HG03045 (cell line): ENCODE data around the gene TIMP2.
"Not testable (repeated sequence)": the region's sequence is repeated elsewhere in the genome, so short reads cannot be mapped to it uniquely, and the experiment has no call there.

Experiments
- ATAC-seq: cut with Tn5 transposase; IDR thresholded peaks from one replicate; pipeline ENCODE4 v1.9.1; 2021; ENCODE audit warnings: mild to moderate bottlenecking, moderate library complexity; ENCODE audit not compliant: unreplicated experiment

The TIMP2 gene

DNA sequence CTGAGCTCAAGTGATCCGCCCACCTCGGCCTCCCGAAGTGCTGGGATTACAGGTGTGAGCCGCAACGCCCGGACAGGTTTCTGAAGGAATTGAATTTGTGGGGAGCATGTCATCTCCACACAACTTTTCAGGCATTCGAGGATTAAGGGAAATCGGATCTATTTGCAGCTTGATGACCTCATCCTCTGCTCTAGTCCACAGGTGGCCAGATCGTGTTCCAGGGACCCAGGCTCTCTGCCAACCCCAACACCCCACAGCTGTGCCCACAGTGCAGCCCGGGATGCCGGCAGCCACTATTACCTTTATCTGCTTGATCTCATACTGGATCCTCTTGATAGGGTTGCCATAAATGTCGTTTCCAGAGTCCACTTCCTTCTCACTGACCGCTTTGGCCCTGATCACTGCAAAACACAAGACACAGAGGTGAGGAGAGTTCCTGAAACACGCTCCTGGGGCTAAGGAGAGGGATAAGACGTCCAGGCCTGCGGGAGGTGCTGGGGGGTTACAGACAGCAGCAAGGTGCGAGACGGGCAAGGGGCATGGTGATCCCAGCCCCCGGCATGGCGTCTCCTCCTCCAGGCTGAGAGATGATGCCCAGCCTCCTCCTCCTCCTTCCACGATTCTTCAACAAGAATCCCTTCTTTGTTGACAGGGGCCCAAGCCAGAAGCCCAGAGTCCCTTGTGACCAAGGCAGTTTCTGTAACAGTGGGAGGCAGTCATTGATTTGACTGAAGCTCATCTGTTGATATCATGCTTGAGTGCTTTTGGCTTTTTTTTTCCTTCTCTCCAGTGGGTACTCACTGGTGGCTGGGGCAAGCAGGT, 51.5 kb downstream of the TIMP2 start:
- no peak for ATAC-seq

DNA sequence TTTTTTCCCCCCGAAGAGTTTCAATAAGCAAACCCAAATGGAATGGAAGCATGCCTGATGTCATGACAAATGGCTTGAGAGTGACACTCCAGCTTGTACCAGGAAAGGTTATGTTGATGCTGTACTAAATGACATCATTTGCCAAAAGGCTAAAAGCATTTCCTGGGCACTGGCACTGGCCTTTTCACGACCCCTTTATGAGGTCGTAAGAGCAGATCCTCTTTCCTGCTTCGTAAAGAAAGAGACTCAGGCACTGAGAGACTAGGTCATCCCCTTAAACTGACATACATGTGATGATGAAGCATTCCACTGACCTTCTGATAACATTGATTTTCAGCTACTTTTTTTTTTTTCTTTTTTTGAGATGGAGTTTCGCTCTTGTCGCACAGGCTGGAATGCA, 52.7 kb downstream of the TIMP2 start:
- no peak for ATAC-seq

DNA sequence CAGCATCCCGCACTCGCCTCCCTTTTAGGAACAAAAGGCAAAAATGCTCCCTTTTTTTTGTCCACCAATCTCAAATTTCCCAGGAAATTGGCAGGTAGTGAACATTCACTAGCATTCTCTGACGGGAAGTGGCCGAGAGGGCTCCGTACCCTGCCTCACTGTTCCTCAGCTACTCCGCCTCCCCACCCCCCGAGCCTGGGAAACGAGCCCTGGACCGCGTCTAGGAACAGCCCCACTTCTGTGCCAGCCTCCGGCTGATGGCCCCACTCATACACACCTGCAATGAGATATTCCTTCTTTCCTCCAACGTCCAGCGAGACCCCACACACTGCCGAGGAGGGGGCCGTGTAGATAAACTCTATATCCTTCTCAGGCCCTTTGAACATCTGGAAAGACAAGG, 54.6 kb downstream of the TIMP2 start:
- ATAC-seq: no peak

DNA sequence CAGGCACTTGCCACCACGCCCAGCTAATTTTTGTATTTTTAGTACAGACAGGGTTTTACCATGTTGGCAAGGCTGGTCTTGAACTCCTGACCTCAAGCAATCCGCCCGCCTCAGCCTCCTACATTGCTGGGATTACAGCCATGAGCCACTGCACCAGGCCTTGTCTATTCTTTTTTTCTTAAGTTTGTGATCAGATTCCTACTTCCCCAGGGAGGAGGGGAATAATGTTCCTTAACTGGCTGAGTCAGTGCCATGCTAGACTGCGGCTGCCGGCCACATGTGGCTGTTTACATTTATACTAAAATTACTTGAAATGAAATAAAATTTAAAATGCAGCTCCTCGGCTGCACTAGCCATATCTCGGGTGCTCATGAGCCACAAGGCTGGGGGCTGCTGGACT, 56.8 kb downstream of the TIMP2 start:
- no peak for ATAC-seq

DNA sequence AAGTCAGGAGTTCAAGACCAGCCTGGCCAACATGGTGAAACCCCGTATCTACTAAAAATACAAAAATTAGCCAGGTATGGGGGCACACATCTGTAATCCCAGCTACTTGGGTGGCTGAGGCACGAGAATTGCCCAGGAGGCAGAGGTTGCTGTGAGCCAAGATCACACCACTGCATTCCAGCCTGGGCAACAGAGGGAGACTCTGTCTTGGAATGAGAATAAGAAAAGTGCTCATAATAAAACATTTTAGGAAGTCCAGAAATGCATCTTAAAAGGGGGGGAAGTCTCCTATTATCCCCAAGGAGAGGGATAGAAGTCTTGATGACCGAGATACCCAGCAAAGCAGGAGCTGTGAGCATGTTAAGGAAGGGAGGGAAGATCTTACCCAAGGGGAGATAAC, 58.1 kb downstream of the TIMP2 start:
- ATAC-seq: not testable (repeated sequence)

DNA sequence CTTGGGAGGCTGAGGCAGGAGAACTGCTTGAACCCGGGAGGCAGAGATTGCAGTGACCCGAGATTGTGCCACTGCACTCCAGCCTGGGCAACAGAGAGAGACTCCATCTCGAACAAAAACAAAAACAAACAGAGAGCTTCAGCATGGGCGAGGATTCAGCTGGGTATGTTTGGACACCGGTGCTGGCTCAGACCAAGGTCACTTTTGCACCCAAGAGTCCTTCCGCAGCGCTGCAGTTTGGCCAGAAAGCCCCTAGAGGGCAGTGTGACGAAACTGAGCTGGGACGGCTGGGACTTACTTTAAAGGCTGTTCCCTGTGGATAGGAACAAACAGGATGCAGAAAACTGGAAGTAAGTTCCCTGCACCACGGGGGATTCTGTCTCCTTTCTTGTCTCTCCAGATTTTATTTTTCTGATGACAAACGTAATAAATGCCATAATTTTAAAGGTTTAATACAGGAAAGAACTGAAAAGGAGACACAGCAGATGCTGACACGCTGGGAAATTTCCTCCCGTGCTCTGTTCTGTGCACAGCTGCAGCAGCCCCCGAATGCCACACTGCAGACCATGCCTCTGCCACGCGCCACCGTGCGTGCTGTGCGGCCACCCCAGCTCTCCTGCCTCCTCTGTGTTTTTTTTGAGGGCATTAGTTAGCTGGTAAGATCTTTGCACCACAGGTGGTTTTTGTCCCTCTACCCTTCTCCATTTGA, 59.4 kb downstream of the TIMP2 start:
- ATAC-seq: no peak

DNA sequence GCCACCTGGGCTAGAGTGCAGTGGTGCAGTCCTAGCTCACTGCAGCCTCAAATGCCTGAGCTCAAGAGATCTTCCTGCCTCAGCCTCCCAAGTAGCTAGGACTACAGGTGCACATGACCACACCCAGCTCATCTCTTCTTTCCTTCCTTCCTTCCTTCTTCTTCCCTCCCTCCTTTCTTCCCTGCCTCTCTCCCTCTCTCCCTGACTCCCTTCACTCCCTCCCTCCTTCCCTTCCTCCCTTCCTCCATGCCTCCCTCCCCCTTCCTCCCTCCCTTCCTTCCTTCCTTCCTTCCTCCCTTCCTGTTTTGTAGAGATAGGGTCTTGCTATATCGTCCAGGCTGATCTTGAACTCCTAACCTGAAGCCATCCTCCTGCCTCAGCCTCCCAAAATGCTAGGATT, 61.1 kb downstream of the TIMP2 start:
- ATAC-seq: no peak

DNA sequence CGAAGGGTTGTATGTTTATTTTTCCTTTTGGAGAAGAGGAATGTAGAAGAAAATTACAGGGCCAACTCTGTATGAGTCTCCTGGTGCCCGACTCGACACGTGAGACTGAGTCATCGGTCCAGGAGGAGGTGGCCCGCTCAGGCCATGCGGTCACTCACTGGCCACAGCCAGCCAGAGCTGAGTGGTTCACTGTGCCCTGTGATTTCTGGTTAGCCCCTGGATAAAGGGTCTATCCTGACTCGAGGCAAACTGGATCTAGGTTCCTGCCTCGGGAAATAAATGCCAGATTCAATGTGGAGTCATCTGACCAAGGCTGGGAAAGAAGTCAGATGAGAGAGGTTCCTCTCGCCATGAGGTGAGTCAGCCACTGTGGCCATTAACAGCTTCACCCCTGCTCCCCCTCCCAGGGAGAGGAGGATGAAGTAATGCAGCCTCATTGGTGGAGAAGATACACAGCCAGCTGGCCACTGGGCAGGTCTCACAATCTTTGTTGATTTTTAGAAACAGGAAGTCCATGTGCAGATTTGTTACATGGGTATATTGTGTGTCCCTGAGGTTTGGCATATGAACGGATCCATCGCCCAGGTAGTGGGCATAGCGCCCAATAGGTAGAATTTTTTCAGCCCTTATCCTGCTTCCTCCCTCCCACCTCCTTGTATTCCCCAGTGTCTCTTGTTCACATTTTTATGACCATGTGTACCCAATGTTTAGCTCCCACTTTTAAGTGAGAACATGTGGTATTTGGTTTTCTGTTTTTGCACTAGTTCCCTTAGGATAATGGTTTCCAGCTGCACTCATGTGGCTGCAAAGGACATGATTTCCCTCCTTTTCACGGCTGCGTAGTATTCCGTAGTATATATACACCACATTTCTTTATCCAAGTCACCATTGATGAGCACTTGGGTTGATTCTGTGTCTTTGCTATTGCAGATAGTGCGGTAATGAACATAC, 62.8 kb downstream of the TIMP2 start:
- ATAC-seq: no peak

DNA sequence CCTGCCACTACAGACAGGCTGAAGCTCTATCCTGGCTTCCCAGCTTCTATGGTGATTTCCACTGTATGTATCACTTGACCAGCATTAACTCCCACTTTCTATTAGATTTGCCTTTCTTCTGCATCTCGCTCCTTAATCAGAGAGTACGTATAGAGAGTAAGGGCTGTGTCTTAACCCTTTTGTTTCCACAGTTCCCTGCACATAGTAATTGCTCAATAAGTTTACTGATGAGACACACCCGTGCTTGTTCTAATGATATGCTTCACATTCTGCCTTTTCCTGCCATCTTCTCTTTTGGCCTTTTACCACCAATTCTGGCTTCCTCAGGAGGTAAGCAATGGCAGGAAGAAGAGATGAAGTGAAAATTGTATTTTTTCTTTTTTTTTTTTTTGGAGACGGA, 64.0 kb downstream of the TIMP2 start:
- ATAC-seq: no peak

DNA sequence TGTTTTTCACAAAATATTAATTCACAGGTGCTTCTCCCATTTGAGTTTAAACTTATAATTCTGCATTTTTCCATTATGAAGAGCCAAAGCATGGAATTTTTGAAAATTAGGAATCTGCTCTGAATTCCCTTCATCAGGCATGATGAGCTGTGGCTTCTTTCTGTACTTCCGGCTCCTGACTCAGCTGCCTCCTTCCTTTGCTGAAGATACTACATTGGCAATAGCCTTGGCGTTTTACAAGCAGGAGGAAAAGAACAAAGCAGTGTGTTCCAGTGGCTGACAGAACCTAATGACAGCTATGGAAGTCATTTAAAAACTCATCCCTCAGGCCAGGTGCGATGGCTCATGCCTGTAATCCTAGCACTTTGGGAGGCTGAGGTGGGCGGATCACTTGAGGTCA, 66.1 kb downstream of the TIMP2 start:
- no peak for ATAC-seq

DNA sequence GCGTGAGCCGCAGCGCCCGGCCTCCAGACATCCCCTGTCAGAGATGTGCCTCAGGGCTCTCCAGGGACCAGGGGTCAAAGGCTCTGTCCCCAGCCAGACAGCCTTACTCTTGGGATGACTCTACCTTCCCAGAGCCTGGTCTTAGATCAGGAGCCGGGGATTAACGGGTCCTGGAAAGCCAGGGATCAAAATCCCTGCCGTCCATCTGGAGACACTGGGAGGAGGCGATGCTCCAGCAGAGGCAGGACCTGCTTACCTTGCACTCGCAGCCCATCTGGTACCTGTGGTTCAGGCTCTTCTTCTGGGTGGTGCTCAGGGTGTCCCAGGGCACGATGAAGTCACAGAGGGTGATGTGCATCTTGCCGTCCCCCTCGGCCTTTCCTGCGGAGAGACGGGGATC, 67.9 kb downstream of the TIMP2 start:
- no peak for ATAC-seq

DNA sequence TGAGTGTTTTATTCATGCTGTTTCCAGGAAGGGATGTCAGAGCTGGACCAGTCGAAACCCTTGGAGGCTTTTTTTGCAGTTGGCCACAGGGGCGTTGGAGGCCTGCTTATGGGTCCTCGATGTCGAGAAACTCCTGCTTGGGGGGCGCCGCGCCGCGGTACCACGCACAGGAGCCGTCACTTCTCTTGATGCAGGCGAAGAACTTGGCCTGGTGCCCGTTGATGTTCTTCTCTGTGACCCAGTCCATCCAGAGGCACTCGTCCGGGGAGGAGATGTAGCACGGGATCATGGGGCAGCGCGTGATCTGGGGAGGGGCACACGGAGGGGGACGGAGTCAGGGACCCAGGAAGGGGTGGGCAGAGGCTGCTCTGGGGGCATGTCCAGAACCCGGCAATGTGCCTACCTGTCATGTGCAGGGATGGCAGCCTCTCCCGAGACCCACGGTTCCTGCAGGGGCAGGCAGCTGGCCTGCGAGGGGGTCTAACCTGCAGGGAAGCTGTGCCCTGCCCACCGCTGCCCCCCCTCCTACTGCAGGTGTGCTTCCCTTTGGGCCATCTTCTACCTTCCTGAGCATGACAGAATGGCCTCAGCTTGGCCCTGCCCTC, 69.5 kb downstream of the TIMP2 start:
- no peak for ATAC-seq

DNA sequence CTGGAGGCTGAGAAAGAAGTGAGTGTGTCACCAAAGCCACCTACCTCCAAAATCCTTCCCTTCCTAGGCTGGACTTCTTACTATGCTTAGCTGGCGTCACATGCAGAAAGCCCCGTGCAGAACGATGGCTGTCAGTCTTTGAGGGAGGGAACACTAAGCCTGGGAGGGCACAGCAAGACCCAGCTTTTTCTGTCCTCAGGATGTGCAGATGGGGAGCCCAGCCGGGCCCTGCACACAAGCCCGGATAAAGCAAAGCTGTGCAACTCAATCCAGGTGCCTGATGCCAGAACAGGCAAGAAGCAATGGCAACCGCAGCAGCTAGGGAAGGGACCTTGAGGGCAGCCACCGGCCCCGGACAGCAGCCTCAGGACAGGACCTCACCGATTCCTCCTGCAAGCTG, 70.7 kb downstream of the TIMP2 start:
- ATAC-seq: no peak

DNA sequence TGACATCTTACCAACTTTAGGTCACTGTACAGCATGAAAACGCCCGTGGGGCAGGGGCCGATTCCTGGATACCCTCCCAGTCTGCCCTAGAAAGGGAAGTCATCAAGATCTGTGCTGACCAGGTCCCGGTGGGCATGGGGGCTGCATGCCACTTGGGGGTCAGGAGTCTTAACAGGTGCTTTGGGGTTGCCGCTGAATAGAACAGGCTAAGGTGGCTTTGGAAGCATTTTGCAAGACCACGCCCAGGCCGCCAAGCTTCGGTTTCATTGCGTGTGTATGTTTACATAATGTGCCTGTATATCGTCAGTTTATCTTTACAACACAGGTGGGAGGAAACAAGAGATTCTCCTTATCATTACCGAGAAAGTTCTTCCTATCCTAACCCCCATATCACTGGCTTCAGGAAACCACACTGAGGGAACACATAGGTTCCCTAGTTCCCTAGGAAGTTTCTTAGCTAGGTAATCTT, 71.2 kb downstream of the TIMP2 start:
- ATAC-seq: no peak

DNA sequence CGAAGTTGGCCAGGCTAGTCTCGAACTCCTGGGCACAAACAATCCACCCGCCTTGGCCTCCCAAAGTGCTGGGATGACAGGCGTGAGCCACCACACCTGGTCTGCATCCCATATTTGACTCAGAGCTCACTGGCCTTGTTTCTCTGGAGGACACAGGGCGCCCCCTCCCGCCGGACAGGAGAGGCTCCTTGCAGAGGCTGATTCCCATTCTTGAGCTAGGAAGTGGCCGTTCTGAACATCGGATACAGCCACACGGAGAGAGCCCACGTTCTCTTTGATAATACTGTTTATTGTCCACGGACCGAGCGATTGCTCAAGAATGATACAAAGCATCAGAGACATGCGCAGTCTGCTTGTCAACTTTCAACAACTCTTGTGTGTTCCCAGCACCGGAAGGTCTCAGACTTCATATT, 72.5 kb downstream of the TIMP2 start:
- ATAC-seq: no peak

DNA sequence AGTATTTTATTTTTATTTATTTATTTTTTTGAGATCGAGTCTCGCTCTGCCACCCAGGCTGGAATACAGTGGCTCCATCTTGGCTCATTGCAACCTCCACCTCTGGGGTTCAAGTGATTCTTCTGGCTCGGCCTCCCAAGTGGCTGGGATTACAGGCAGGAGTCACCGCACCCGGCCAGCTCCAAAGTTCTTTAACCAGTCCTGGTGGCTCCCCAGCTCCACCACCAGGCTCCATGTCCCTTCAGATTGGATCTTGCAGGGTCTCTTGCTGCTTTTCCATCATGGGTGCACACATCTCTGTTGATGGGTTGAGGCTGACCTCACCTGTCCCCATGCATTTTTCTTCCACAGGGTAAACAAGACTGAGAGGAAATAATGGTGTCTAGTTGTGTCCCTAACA, 76.2 kb downstream of the TIMP2 start:
- no peak for ATAC-seq

DNA sequence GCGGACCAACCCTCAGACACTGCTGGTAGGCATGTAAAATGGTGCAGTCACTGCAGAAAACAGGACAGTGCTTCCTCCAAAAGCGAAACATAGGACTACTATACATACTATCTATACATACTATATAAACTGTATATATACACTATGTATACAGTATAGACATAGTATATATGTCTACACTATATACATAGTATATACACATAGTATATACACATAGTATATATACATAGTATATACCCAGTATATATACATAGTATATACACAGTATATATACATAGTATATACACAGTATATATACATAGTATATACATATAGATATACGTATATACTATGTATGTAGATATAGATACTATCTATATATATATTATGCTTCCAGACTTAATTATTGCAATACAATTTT, 78.1 kb downstream of the TIMP2 start:
- no peak for ATAC-seq

DNA sequence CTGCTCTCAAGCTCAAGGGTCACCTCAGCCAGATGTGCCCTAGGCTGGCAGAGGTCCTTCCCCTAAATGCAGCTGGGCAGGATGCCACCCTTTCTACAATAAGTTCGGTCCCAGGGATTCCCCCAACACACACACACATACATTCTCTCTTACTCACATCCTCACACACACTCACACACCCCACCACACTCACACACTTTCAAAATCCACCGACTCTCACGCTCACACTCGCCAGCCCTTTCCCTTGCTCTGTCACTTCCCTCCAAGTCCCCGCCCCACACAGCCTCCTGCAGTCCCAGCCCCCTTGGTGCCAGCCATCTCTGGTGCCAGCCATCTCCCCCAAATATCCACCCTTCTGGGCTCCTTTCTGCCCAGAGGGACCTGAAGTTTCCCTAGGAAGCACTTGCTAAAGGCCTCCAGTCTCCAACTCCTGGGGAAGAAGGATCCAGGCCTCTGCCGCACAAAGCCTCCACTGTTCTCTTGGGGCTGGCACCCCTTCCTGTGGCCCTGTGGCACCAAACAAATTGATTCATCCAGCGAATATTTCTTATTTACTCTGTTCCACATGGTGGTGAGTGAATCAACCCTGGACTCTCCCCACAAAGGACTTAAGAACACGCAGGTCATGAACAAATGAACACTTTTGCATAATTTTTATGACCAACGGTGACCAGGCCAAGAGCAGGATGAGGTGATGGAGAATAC, 80.7 kb downstream of the TIMP2 start:
- no peak for ATAC-seq

DNA sequence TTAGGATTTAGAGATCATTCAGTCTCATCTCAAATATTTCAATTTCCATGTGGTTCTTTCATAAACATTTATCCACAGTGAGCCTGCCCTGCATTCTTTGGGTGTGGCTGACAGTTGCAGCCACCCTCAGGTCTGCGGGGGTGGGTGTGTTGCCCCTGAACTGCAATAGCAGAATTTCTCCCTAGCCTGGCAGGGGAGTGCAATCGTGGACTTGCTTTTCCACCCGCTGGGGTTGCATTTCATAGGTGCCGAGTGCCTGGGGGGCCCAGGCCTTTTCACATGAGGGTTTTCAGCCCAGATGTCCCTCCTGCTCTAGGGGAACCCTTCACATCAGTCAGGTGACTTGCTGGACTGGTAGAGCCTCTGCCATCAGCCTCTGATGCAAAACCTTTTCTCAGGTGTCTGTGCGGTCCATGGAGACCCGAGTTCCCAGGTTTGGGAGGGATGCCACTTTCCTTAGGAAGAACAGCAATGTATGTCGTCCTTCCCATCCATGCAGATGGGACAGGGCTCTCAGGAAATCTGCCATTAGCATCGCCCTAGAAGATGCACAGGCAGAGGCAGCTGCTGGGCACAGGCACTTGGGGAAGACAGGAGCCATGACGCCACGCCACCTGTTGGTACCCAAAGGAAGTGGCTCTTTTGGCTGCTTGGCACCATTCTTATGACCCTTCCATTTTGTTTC, 82.2 kb downstream of the TIMP2 start:
- no peak for ATAC-seq
